CD14-positive monocyte (primary cell): ENCODE results near the gene RSRP1. TPM values are rescaled to one million over a fixed set of nuclear protein-coding genes. Genes with fewer than 3 reads are reported as not detected.

Source experiments
- DNase-seq, 3 donors: peaks; one replicate each; pipeline ENCODE4 v3.0.0-alpha.2; 2011 to 2022
- H2AFZ ChIP-seq: 2 replicates; pipeline ENCODE4 v1.6.0; 2012; ENCODE audit warnings: mild to moderate bottlenecking, low read depth, low read length, inconsistent platforms; ENCODE audit not compliant: insufficient read depth, poor library complexity, severe bottlenecking
- H3K27ac ChIP-seq, 2 donors: 1 replicate in 1 of 2; 2 replicates in 1 of 2; pipeline ENCODE4 v1.5.1; 2012 to 2013; ENCODE audit warnings: low read length in 2 of 2, control low read depth in 1 of 2, inconsistent platforms in 1 of 2, low read depth in 1 of 2, mild to moderate bottlenecking in 1 of 2
- H3K27me3 ChIP-seq, 2 donors: one replicate each; pipeline versions ENCODE4 v1.6.0 to v1.6.1; 2011 to 2013; ENCODE audit warnings: low read length in 2 of 2; ENCODE audit not compliant: control insufficient read depth in 2 of 2, insufficient read depth in 2 of 2
- H3K36me3 ChIP-seq, 2 donors: replicated peaks in 1 of 2; 1 replicate in 1 of 2; 2 replicates in 1 of 2; pipeline versions ENCODE4 v1.5.1 to v1.6.1; 2012 to 2013; ENCODE audit warnings: low read length in 2 of 2, control low read depth in 1 of 2, inconsistent platforms in 1 of 2, mild to moderate bottlenecking in 1 of 2; ENCODE audit not compliant: insufficient read depth in 2 of 2, control insufficient read depth in 1 of 2
- H3K4me1 ChIP-seq, 2 donors: 1 replicate in 1 of 2; 2 replicates in 1 of 2; pipeline versions ENCODE4 v1.5.1 to v1.6.1; 2012 to 2013; ENCODE audit warnings: low read length in 2 of 2, control low read depth in 1 of 2, inconsistent platforms in 1 of 2, mild to moderate bottlenecking in 1 of 2, moderate library complexity in 1 of 2; ENCODE audit not compliant: insufficient read depth in 2 of 2, control insufficient read depth in 1 of 2
- H3K4me2 ChIP-seq: replicated peaks from 2 replicates; pipeline ENCODE3; 2012; ENCODE audit warnings: low read length, moderate library complexity, mild to moderate bottlenecking; ENCODE audit not compliant: poor library complexity, severe bottlenecking; ENCODE audit errors: extremely low read depth
- H3K4me3 ChIP-seq, 3 experiments: fragments of 200-600 bp in 1 of 3; sonication (generic) in 1 of 3; replicated peaks in 1 of 3; 1 replicate in 2 of 3; 2 replicates in 1 of 3; pipeline ENCODE4 v1.5.1; 2011 to 2013; ENCODE audit warnings: low read length in 3 of 3, mild to moderate bottlenecking in 3 of 3, control low read depth in 2 of 3, low read depth in 2 of 3, inconsistent platforms in 1 of 3, moderate library complexity in 1 of 3
- H3K79me2 ChIP-seq: 2 replicates; pipeline ENCODE4 v1.6.0; 2012; ENCODE audit warnings: mild to moderate bottlenecking, control low read depth, inconsistent platforms, low read length, moderate library complexity; ENCODE audit not compliant: insufficient read depth
- H3K9ac ChIP-seq: 2 replicates; pipeline ENCODE4 v1.6.0; 2017; ENCODE audit warnings: low read length, mild to moderate bottlenecking; ENCODE audit not compliant: insufficient read depth, poor library complexity, severe bottlenecking
- H3K9me3 ChIP-seq, 2 donors: replicated peaks in 1 of 2; 1 replicate in 1 of 2; 2 replicates in 1 of 2; pipeline versions ENCODE4 v1.5.1 to v1.6.1; 2012 to 2013; ENCODE audit warnings: low read length in 2 of 2, control low read depth in 1 of 2; ENCODE audit not compliant: control insufficient read depth in 1 of 2, insufficient read depth in 1 of 2
- H4K20me1 ChIP-seq: 2 replicates; pipeline ENCODE4 v1.6.0; 2012; ENCODE audit warnings: mild to moderate bottlenecking, low read length, control low read depth, moderate library complexity; ENCODE audit not compliant: insufficient read depth
- H3K27ac Mint-ChIP-seq, 7 donors: one replicate each; pipeline ENCODE4 v1.8.0; 2020; ENCODE audit warnings: mild to moderate bottlenecking in 7 of 7, mixed read lengths in 7 of 7, moderate library complexity in 6 of 7, inconsistent platforms in 2 of 7
- H3K27me3 Mint-ChIP-seq, 3 donors: one replicate each; pipeline ENCODE4 v1.8.0; 2021 to 2022; ENCODE audit warnings: low read depth in 3 of 3, mild to moderate bottlenecking in 3 of 3, mixed read lengths in 3 of 3, moderate library complexity in 3 of 3, inconsistent platforms in 1 of 3
- H3K36me3 Mint-ChIP-seq, 2 donors: one replicate each; pipeline ENCODE4 v1.8.0; 2020; ENCODE audit warnings: mixed read lengths in 2 of 2, inconsistent platforms in 1 of 2, mild to moderate bottlenecking in 1 of 2
- H3K4me1 Mint-ChIP-seq: one replicate; pipeline ENCODE4 v1.8.0; 2020; ENCODE audit warnings: mild to moderate bottlenecking, mixed read lengths
- H3K4me3 Mint-ChIP-seq, 2 donors: one replicate each; pipeline ENCODE4 v1.8.0; 2020; ENCODE audit warnings: mild to moderate bottlenecking in 2 of 2, mixed read lengths in 2 of 2, moderate library complexity in 1 of 2
- H3K9me3 Mint-ChIP-seq, 7 donors: one replicate each; pipeline ENCODE4 v1.8.0; 2020 to 2022; ENCODE audit warnings: mixed read lengths in 7 of 7, mild to moderate bottlenecking in 6 of 7, moderate library complexity in 6 of 7, inconsistent platforms in 2 of 7
- WGBS: methylation state at CpG from one replicate; pipeline ENCODE4 v1.1.5; 2013; ENCODE audit warnings: missing lambda C conversion rate; ENCODE audit not compliant: insufficient coverage; 5-methylcytosine and 5-hydroxymethylcytosine counted together
- intact Hi-C, 2 donors: fragments of 100-400 bp; cut with micrococcal nuclease; formaldehyde crosslinking; loops; one replicate each; pipeline versions ENCODE4 v1.15.0 to v1.15.1; 2023
- polyA plus RNA-seq, 3 donors: library from polyadenylated mRNA; depleted of rRNA in 1 of 3; unstranded in 2 of 3; stranded (reverse) in 1 of 3; fragments of 300-500 nt in 2 of 3; fragments of >200 nt in 1 of 3; fragmentation: Illumina TruSeq in 2 of 3; gene quantifications; 1 replicate in 2 of 3; 2 replicates in 1 of 3; pipeline ENCODE4 v1.2.3, GENCODE V29; 2012 to 2021
- TF ChIP-seq, protein P1 (sequence below): fragments of 200-600 bp; IDR thresholded peaks from one replicate; pipeline ENCODE4 v1.8.0; 2022; ENCODE audit warnings: antibody characterized with exemption, mild to moderate bottlenecking

Gene RSRP1
- polyA plus RNA-seq, 3 donors = 23.6 to 272 (median 30.2) TPM

DNA sequence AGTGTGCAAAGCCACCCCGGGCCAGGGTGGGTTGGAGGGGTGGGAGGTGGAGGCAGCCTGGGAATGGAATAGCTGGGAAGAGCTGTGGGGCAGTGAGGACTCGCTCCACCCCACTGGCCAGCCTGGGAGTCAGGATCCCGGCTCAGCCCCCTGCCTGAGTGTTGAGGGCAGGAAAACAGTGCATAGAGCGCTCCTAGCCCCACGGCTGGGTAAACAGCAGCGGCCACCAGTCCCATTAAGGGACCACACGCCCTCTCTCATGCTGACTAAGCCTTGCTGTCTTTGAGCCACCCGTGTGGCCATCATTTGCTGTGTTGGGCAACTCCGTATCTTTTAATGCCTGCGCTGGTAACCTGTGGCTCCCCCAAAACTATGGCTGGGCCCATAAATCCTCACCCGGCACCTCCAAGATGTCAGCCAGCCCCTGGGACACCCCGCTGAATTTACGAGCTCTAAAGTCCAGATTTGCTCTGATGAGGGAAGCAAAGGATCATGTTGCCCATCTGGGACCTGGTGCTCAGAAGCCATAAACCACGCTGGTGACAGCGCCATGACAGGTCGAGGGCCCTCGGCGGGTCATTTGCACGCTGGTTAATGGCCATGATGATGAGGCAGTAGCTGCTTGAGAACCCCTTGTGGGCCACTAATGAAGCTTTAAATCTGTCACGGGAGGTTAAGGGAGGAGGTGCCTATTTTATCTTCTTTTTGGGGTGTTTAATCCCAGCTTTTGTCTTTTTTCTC lies 49.8 kb downstream of the RSRP1 start:
- no peak overlapping the region for H3K4me3 Mint-ChIP-seq
- H3K9me3 Mint-ChIP-seq = no peaks in the 10 kb centered on the region
- no peak overlapping the region for H3K9ac ChIP-seq
- no peaks in the 10 kb centered on the region for H3K4me1 ChIP-seq
- 89% methylated on average over 18 of the region's 20 CpGs for WGBS
- DNase-seq = no peak
- H3K36me3 ChIP-seq = no peaks in the 10 kb centered on the region
- H3K79me2 ChIP-seq = no peaks in the 10 kb centered on the region
- H3K4me1 Mint-ChIP-seq = peaks cover 9% of the 10 kb centered on the region
- no peaks in the 10 kb centered on the region for H4K20me1 ChIP-seq
- no peaks in the 10 kb centered on the region for H3K9me3 ChIP-seq
- peaks cover 7 to 10% (median 9%) of the 10 kb centered on the region in 3 donors for H3K27me3 Mint-ChIP-seq
- H2AFZ ChIP-seq = peak overlapping the region; percentile 38
- no peak overlapping the region for H3K4me2 ChIP-seq
- H3K4me3 ChIP-seq = no peak overlapping the region
- intact Hi-C loops = no loop called here
- H3K36me3 Mint-ChIP-seq = no peaks in the 10 kb centered on the region
- no peaks in the 10 kb centered on the region for H3K27me3 ChIP-seq
- H3K27ac Mint-ChIP-seq = no peak overlapping the region
- TF ChIP-seq, protein P1, sequence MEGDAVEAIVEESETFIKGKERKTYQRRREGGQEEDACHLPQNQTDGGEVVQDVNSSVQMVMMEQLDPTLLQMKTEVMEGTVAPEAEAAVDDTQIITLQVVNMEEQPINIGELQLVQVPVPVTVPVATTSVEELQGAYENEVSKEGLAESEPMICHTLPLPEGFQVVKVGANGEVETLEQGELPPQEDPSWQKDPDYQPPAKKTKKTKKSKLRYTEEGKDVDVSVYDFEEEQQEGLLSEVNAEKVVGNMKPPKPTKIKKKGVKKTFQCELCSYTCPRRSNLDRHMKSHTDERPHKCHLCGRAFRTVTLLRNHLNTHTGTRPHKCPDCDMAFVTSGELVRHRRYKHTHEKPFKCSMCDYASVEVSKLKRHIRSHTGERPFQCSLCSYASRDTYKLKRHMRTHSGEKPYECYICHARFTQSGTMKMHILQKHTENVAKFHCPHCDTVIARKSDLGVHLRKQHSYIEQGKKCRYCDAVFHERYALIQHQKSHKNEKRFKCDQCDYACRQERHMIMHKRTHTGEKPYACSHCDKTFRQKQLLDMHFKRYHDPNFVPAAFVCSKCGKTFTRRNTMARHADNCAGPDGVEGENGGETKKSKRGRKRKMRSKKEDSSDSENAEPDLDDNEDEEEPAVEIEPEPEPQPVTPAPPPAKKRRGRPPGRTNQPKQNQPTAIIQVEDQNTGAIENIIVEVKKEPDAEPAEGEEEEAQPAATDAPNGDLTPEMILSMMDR = no peak
- no peak overlapping the region for H3K27ac ChIP-seq

DNA sequence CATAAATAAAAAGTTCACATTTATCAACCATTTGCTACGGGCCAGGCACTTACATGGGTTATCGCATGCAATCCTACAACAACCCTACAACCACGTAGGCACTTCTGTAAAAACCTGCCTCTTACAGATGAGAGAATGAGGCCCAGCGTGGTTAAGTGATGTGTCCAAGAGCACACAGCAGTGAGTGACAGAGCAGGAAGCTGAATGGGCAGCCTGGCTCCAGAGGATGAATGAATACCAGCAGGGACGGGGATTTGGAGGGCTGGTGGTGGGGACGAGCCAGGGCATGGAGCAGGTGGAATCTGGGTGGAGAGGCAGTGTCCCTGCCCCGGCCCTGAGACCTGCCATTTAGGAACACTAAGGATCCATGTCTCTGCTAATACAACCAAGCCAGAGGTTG lies 50.4 kb downstream of the RSRP1 start:
- Histone ChIP-seq H3K9me3 (no peaks in the 10 kb centered on the region), H3K4me3 (no peak overlapping the region), H3K4me2 (no peak overlapping the region), H3K79me2 (no peaks in the 10 kb centered on the region), H3K9ac (no peak overlapping the region), H4K20me1 (no peaks in the 10 kb centered on the region), H3K27ac (no peak overlapping the region), H3K4me1 (no peaks in the 10 kb centered on the region), H2AFZ (no peak overlapping the region), H3K36me3 (no peaks in the 10 kb centered on the region), H3K27me3 (no peaks in the 10 kb centered on the region)
- Mint-ChIP-seq H3K36me3 (no peaks in the 10 kb centered on the region), H3K9me3 (no peaks in the 10 kb centered on the region), H3K27ac (no peak overlapping the region), H3K27me3 (peaks cover 7 to 10% (median 9%) of the 10 kb centered on the region in 3 donors), H3K4me3 (no peak overlapping the region), H3K4me1 (peaks cover 9% of the 10 kb centered on the region)
- TF ChIP-seq, protein P1 = no peak
- DNase-seq = no peak
- WGBS = 95% methylated on average over 3 of the region's 7 CpGs
- intact Hi-C loops = no loop called here
